OCI-LY3 (cell line): ENCODE measurements around the gene RTL10.

Experiments
- H2AFZ ChIP-seq: fragments of 200-600, 300-600 bp; shearing (Covaris generic); 2 replicates; pipeline ENCODE4 v1.6.0; 2014; ENCODE audit warnings: antibody characterized with exemption, low read depth, low read length
- H3K27ac ChIP-seq: fragments of 200-600, 300-600 bp; sonication (generic); 2 replicates; pipeline ENCODE4 v1.5.1; 2014; ENCODE audit warnings: mild to moderate bottlenecking, low read length, moderate library complexity, mixed read lengths
- H3K27me3 ChIP-seq: fragments of 200-600, 300-600 bp; sonication (generic); 2 replicates; pipeline ENCODE4 v1.6.1; 2014; ENCODE audit warnings: low read depth, low read length, mixed read lengths
- H3K36me3 ChIP-seq: fragments of 200-600, 300-600 bp; sonication (generic); replicated peaks from 2 replicates; pipeline ENCODE3; 2014; ENCODE audit warnings: low read depth, low read length, mixed read lengths
- H3K4me1 ChIP-seq: fragments of 300-600, 200-600 bp; sonication (generic); 2 replicates; pipeline ENCODE4 v1.6.1; 2014; ENCODE audit warnings: low read length, mixed read lengths
- H3K4me2 ChIP-seq: fragments of 200-600, 300-600 bp; sonication (generic); 2 replicates; pipeline ENCODE4 v1.6.1; 2014; ENCODE audit warnings: low read length, mixed read lengths
- H3K4me3 ChIP-seq: fragments of 300-600, 200-600 bp; sonication (generic); 2 replicates; pipeline ENCODE4 v1.5.1; 2014; ENCODE audit warnings: antibody characterized with exemption, mild to moderate bottlenecking, low read length, moderate library complexity
- H3K79me2 ChIP-seq: fragments of 300-600, 200-600 bp; shearing (Covaris generic); 2 replicates; pipeline ENCODE4 v1.6.1; 2014; ENCODE audit warnings: mild to moderate bottlenecking, low read length, mixed read lengths
- H3K9ac ChIP-seq: fragments of 300-600, 200-600 bp; shearing (Covaris generic); 2 replicates; pipeline ENCODE4 v1.6.0; 2014; ENCODE audit warnings: mild to moderate bottlenecking, low read length, moderate library complexity
- H3K9me3 ChIP-seq: fragments of 200-600, 300-600 bp; shearing (Covaris generic); 2 replicates; pipeline ENCODE4 v1.6.1; 2014; ENCODE audit warnings: low read length, mixed read lengths; ENCODE audit not compliant: insufficient read depth
- H4K20me1 ChIP-seq: fragments of 200-600, 300-600 bp; sonication (generic); 2 replicates; pipeline ENCODE4 v1.6.1; 2016; ENCODE audit warnings: low read length, mixed read lengths; ENCODE audit not compliant: insufficient read depth
- EZH2phosphoT487 ChIP-seq: fragments of 200-600 bp; shearing (Covaris generic); IDR thresholded peaks from 2 replicates; pipeline ENCODE4 v1.6.1; 2018; ENCODE audit warnings: antibody characterized with exemption, mixed run types, low read depth
- TF ChIP-seq, protein P1 (sequence below): fragments of 200-600, 300-600 bp; sonication (generic); IDR thresholded peaks from 2 replicates; pipeline ENCODE4 v1.5.1; 2014; ENCODE audit warnings: antibody characterized with exemption, low read length, low read depth

Gene RTL10

DNA sequence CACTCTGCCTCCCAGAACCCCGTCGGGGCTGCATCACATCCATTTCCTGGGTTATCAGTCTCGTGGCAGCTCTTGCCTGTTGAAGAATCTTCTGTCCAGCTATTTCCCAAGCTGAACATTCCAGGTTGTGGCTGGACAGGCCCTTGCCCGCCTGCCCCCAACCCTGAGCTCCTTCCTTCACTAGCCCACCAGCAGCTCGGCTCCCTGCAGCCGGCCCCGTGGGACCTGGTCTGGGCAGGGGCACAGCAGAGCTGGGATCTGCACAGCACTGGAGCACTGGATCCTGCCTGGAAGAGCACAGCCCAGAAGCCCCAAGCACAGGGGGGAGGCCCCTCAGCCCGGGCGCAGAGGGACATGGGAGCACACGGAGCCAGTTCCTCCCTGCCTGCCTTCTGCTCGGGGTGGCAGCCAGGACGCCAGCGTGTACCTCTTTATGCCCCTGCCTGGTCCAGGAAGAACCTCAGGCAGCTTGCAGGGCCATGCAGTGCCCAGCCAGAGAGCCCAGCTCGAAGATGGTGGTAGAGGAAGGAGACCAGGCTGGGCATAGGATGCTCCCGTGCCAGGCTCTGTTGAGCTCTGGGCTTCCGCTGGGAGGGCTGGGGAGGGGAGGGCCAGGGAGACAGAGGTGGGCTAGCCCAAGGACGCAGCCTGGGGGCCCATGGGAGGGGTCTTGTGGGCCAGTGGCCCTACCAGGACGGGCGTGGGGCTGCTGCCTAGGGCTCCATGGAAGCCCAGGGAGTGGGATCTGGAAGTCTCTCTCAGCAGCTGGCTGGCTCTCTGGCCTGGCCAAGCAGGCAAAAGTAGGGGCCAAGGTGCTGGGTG lies 16.6 kb upstream of the RTL10 start:
- no peak overlapping the region for H3K27ac ChIP-seq
- no peaks in the 10 kb centered on the region for H3K27me3 ChIP-seq
- H3K4me3 ChIP-seq, result no peak overlapping the region
- H2AFZ ChIP-seq, result no peak overlapping the region
- H3K9me3 ChIP-seq, result no peaks in the 10 kb centered on the region
- no peaks in the 10 kb centered on the region for H3K36me3 ChIP-seq
- H3K79me2 ChIP-seq, result no peaks in the 10 kb centered on the region
- H4K20me1 ChIP-seq, result no peaks in the 10 kb centered on the region
- TF ChIP-seq, protein P1, sequence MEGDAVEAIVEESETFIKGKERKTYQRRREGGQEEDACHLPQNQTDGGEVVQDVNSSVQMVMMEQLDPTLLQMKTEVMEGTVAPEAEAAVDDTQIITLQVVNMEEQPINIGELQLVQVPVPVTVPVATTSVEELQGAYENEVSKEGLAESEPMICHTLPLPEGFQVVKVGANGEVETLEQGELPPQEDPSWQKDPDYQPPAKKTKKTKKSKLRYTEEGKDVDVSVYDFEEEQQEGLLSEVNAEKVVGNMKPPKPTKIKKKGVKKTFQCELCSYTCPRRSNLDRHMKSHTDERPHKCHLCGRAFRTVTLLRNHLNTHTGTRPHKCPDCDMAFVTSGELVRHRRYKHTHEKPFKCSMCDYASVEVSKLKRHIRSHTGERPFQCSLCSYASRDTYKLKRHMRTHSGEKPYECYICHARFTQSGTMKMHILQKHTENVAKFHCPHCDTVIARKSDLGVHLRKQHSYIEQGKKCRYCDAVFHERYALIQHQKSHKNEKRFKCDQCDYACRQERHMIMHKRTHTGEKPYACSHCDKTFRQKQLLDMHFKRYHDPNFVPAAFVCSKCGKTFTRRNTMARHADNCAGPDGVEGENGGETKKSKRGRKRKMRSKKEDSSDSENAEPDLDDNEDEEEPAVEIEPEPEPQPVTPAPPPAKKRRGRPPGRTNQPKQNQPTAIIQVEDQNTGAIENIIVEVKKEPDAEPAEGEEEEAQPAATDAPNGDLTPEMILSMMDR, result no peak
- no peak for TF ChIP-seq EZH2phosphoT487
- H3K4me2 ChIP-seq, result no peak overlapping the region
- H3K9ac ChIP-seq, result no peak overlapping the region
- H3K4me1 ChIP-seq, result no peaks in the 10 kb centered on the region

DNA sequence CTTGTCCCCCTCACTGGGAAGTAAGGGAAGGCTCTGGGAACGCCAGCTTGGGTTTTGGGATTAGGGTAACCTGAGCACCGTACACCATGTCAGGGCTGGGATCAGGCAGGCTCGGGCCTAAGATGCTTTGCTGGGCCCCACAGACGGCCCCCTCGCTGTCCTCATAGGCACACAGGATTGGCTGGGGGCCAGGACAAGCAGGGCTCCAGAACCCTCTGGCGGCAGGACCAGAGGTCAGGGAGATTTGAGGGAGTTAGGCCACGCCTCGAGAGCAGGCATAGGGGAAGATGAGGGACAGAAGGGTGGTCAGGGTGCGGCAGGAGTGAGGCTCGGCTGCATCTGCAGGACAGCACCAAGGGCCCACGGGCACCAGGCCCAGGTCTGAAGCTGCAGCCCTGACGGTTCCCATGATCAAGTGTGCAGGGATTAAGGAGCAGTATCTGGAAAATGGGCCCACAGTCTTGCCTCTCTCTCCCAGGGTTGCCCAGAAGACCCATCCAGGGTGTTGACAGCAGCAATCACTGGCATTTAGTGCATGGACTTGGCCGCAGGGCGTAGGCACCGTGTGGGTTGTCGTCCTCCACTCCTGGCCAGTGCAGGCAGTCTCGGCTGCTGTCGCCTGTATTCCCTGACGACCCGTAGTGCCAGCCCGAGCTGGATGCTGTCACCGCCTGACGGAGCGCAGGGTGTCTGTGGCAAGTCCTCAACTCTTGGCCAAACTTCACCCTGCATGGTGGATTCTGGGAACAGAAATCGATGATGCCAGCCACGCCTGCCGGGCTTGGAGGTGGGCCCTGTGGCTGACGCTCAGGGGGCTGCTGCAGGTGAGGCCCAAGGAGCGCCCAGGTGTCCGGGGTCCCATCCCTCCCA lies 15.7 kb upstream of the RTL10 start:
- Histone ChIP-seq H3K9me3 (no peaks in the 10 kb centered on the region), H3K4me3 (no peak overlapping the region), H3K79me2 (no peaks in the 10 kb centered on the region), H3K4me2 (no peak overlapping the region), H3K27me3 (no peaks in the 10 kb centered on the region), H3K9ac (no peak overlapping the region), H3K36me3 (no peaks in the 10 kb centered on the region), H3K27ac (no peak overlapping the region), H3K4me1 (no peaks in the 10 kb centered on the region), H4K20me1 (no peaks in the 10 kb centered on the region), H2AFZ (no peak overlapping the region)
- TF ChIP-seq EZH2phosphoT487, result no peak
- TF ChIP-seq, protein P1, result no peak

DNA sequence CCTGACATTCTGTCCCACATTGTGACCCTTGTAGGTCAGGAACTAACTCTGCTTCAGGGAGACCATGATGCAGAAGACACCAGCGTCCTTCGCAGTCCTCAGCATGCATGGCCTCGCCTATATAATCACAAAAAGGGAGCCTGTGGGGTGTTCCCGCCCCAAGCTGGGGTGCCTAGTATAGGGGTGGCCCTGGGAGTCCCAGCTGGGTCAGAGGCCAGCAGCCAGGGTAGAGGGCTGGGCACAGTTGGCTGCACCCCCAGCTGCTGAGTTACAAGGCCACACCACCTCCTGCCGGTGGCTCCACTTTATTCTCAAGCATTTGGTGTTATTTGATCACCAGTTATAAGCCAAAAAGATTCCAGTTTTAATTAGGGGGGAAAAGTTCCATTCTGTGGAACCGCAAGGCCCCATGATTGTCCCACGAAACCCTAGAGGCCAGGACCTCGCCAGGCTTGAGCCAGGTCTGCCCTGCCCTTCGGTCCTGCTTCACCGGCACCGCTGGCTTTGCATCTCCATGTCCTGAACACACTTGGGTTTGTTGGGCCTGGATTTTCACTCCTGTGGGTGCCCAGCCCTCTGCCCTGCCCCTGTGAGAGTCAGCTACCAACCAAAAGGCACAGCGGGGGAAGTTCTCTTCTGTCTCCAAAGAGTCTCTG lies 15.0 kb upstream of the RTL10 start:
- Histone ChIP-seq H3K9me3 (no peaks in the 10 kb centered on the region), H3K27ac (no peak overlapping the region), H3K4me3 (no peak overlapping the region), H3K9ac (no peak overlapping the region), H3K4me2 (no peak overlapping the region), H3K79me2 (no peaks in the 10 kb centered on the region), H4K20me1 (no peaks in the 10 kb centered on the region), H3K27me3 (no peaks in the 10 kb centered on the region), H2AFZ (no peak overlapping the region), H3K4me1 (no peaks in the 10 kb centered on the region), H3K36me3 (no peaks in the 10 kb centered on the region)
- TF ChIP-seq, protein P1, result no peak
- TF ChIP-seq EZH2phosphoT487, result no peak
